Measurements from ENCODE around the gene ACTL9.

ACTL9 gene

GRCh38 chr19:8659905-8660304, 38.7 kb downstream of the ACTL9 start:
- no peaks in the 10 kb centered on the region for H3K79me2 ChIP-seq (ENCODE audit: insufficient read depth, low read depth)
- no peak overlapping the region for H3K27ac ChIP-seq
- H3K9ac ChIP-seq, result no peak overlapping the region
- H3K4me2 ChIP-seq, result no peak overlapping the region
- no peak overlapping the region for H2AFZ ChIP-seq (ENCODE audit: low read depth)
- TF ChIP-seq CTCF (conservative IDR thresholded peaks at IDR 0.05; ENCODE audit: low read depth, low read length), result no peak
- no peak overlapping the region for H3K4me3 ChIP-seq (IDR thresholded peaks at IDR 0.05; ENCODE audit: insufficient read depth, low read depth, low read length)
- H3K4me1 ChIP-seq (ENCODE audit: low read depth, poor library complexity, severe bottlenecking), result no peaks in the 10 kb centered on the region
- H4K20me1 ChIP-seq (ENCODE audit: insufficient read depth), result no peaks in the 10 kb centered on the region
- no peaks in the 10 kb centered on the region for H3K36me3 ChIP-seq (ENCODE audit: insufficient read depth)
- H3K27me3 ChIP-seq (ENCODE audit: insufficient read depth, low read depth), result peaks cover 13% of the 10 kb centered on the region; the same call in 1 of the 2 replicates

GRCh38 chr19:8657869-8658268, 40.7 kb downstream of the ACTL9 start:
- Histone ChIP-seq H3K4me3 (IDR thresholded peaks at IDR 0.05; ENCODE audit: insufficient read depth, low read depth, low read length) (no peak overlapping the region), H3K36me3 (ENCODE audit: insufficient read depth) (no peaks in the 10 kb centered on the region)
- TF ChIP-seq CTCF (conservative IDR thresholded peaks at IDR 0.05; ENCODE audit: low read depth, low read length), result no peak

GRCh38 chr19:8655340-8655709, 43.3 kb downstream of the ACTL9 start:
- Histone ChIP-seq H3K27me3 (ENCODE audit: insufficient read depth, low read depth) (peaks cover 21% of the 10 kb centered on the region; the same call in 1 of the 2 replicates), H2AFZ (ENCODE audit: low read depth) (peak overlapping the region; percentile 60; the same call in 1 of the 2 replicates), H3K27ac (no peak overlapping the region), H3K36me3 (ENCODE audit: insufficient read depth) (no peaks in the 10 kb centered on the region), H3K4me2 (no peak overlapping the region; the same call in 1 of the 2 replicates), H3K79me2 (ENCODE audit: insufficient read depth, low read depth) (no peaks in the 10 kb centered on the region), H3K9ac (no peak overlapping the region), H3K4me1 (ENCODE audit: low read depth, poor library complexity, severe bottlenecking) (no peaks in the 10 kb centered on the region), H3K4me3 (IDR thresholded peaks at IDR 0.05; ENCODE audit: insufficient read depth, low read depth, low read length) (no peak overlapping the region), H4K20me1 (ENCODE audit: insufficient read depth) (no peaks in the 10 kb centered on the region)
- no peak for TF ChIP-seq CTCF (conservative IDR thresholded peaks at IDR 0.05; ENCODE audit: low read depth, low read length)

More at GRCh38 chr19:8657869-8658268, 40.7 kb downstream of the ACTL9 start:
- H3K9ac ChIP-seq, result no peak overlapping the region
- no peak overlapping the region for H2AFZ ChIP-seq (ENCODE audit: low read depth)
- H3K27ac ChIP-seq, result no peak overlapping the region
- no peaks in the 10 kb centered on the region for H3K79me2 ChIP-seq (ENCODE audit: insufficient read depth, low read depth)
- H3K27me3 ChIP-seq (ENCODE audit: insufficient read depth, low read depth), result peaks cover 13% of the 10 kb centered on the region; the same call in 1 of the 2 replicates
- no peaks in the 10 kb centered on the region for H3K4me1 ChIP-seq (ENCODE audit: low read depth, poor library complexity, severe bottlenecking)
- no peaks in the 10 kb centered on the region for H4K20me1 ChIP-seq (ENCODE audit: insufficient read depth)
- no peak overlapping the region for H3K4me2 ChIP-seq

- Histone ChIP-seq H3K36me3 (ENCODE audit: insufficient read depth) (no peaks in the 10 kb centered on the region), H2AFZ (ENCODE audit: low read depth) (peak overlapping the region; percentile 60; the same call in 1 of the 2 replicates), H4K20me1 (ENCODE audit: insufficient read depth) (no peaks in the 10 kb centered on the region), H3K4me2 (peak overlapping the region; percentile 18; the same call in 1 of the 2 replicates), H3K4me1 (ENCODE audit: low read depth, poor library complexity, severe bottlenecking) (no peaks in the 10 kb centered on the region), H3K79me2 (ENCODE audit: insufficient read depth, low read depth) (no peaks in the 10 kb centered on the region), H3K9ac (no peak overlapping the region), H3K4me3 (IDR thresholded peaks at IDR 0.05; ENCODE audit: insufficient read depth, low read depth, low read length) (no peak overlapping the region), H3K27me3 (ENCODE audit: insufficient read depth, low read depth) (peaks cover 24% of the 10 kb centered on the region; the same call in 1 of the 2 replicates), H3K27ac (no peak overlapping the region)
- TF ChIP-seq CTCF (conservative IDR thresholded peaks at IDR 0.05; ENCODE audit: low read depth, low read length), result peak; percentile 87
Measured at GRCh38 chr19:8654591-8655339, 43.8 kb downstream of the ACTL9 start.

All from KMS-11 (cell line).